ENCODE data around the gene S100A7.
A peak's percentile ranks its signal among the peaks of the same experiment; 100 is the strongest.
"Not testable (repeated sequence)": the region's sequence is repeated elsewhere in the genome, so short reads cannot be mapped to it uniquely, and the experiment has no call there.

Gene S100A7

GRCh38 chr1:153476491-153477093 is 16.1 kb upstream of the S100A7 start:
- ATAC-seq (no peak), DNase-seq (no peak)

DNA sequence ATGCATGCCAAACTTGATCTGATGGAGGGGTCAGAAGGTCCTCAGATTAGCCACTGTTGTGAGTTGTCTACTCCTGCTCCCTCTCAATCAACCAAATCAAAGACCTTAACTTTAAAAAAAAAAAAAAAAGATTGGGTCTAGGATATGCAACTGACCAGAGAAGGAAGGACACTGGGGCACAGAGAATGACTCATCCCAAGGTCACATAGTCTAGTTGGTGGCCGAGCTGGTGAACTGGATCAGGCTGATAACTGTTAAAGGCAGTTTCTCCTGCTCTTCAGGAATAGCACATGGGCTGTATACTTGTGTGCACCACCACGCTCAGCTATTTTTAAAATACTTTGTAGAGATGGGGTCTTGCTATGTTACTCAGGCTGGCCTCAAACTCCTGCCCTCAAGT is 14.8 kb upstream of the S100A7 start:
- no peak for DNase-seq
- ATAC-seq = no peak

- no peak for DNase-seq
- no peak for ATAC-seq
These were observed 13.9 kb upstream of the S100A7 start for GRCh38 chr1:153474347-153474746.

- DNase-seq (no peak), ATAC-seq (no peak)
These were observed 10.3 kb upstream of the S100A7 start for GRCh38 chr1:153470707-153471106.

- no peak for DNase-seq
- ATAC-seq = no peak
These were observed 6.5 kb upstream of the S100A7 start for GRCh38 chr1:153466908-153467307.

- peak; percentile 75 for DNase-seq
- peak; percentile 73 for ATAC-seq
These were observed 5.6 kb upstream of the S100A7 start for GRCh38 chr1:153465811-153466636.

DNA sequence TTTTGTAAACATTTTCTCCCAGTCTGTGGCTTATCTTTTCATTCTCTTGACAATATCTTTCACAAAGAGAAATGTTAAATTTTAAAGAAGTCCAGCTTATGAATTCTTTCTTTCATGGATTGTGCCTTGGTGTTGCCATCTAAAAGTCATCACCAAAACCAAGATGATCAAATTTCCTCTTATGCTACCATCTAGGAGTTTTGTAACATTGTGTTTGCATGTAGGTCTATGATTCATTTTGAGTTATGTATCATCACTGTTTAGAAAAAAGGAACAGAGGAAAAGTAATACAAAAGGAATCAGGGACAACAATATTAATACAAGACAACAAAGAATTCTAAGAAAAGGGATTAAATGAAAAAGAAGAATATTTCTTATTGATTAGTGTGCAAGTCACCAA is 2.3 kb upstream of the S100A7 start:
- ATAC-seq, DNase-seq: not testable (repeated sequence)

DNA sequence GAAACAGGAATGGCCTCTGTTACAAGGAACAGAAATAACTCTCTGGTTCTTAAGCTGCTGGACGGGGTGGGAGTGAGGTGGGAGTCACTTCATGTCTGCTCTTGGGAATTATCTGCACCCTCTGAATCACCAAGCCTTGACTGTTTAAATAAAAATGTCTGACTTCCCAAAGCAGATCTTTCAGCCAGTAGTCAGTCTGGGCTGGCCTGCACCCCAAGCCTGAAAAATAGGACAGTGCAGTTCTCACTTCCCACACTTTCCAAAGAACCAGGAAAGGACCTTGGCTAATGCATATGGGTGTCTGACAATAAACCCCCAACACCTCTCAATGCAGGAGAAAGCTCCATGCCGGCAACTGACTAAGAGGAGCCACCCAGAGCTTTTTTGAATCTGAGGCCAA is 796 bp downstream of the S100A7 start:
- DNase-seq (no peak), ATAC-seq (no peak)

- DNase-seq (no peak), ATAC-seq (no peak)
These were observed 4.1 kb downstream of the S100A7 start for GRCh38 chr1:153456396-153456795.

DNA sequence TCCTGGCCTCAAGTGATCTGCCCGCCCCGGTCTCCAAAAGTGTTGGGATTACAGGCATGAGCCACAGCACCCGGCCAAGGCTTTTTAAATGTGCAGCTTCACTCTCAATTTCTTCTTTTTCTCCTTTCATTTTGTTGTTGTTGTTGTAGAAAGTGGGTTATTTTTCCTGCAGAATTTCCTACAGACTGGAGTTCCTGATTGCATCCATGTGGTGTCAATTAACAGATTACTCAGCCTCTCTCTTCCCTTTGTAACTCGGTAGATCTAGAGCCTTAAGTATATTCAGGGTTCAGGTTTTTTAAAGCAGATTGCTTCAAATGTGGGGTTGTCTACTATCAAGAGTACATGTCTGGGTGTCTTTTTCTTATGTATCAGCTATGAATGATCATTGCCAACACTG is 11.6 kb downstream of the S100A7 start:
- ATAC-seq, DNase-seq: not testable (repeated sequence)

GRCh38 chr1:153447498-153448170 is 12.8 kb downstream of the S100A7 start:
- no peak for ATAC-seq
- no peak for DNase-seq

DNA sequence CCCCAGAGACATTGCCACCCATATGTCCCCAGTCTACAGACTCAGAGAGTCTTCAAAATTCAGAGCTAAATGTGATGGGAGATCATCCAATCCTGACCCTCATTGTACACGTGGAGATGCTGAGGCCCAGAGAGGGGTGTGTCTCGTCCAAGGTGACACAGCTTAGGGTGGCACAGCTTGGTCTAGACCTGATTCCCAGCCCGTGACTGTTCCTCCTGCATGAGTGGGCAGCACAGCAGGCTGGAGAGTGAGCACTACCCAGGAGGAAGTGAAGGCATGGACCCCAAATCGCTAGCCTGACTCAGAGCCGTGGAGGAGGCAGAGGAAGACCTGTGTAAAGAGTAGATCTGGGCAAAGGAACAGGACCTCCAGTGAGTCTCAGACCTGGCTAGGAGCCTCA is 16.4 kb downstream of the S100A7 start:
- ATAC-seq (no peak), DNase-seq (no peak)

DNA sequence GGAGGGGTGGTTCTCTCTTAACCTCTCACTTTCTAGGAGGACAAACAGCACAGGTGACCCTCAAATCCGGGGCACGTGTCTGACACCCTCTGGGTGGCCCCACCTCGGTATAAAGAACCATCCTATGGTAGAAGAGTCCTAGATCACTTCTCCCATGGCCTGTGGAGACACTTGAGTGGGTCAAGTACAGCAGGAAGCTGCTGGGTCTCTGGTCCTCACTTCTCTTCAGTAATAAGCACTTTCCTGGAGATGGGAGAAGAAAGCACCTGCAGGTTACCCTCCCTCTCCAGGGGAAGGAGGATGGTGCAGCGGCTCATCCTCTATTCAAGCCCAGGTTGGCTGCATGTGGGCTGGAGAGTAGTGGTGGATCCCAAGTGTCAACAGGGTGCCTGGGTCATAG is 17.0 kb downstream of the S100A7 start:
- ATAC-seq = no peak
- DNase-seq = no peak

- ATAC-seq (no peak), DNase-seq (no peak)
These were observed 19.2 kb downstream of the S100A7 start for GRCh38 chr1:153441238-153441755.

GRCh38 chr1:153439273-153439672 is 21.2 kb downstream of the S100A7 start:
- ATAC-seq = no peak
- no peak for DNase-seq

GRCh38 chr1:153438599-153438998 is 21.9 kb downstream of the S100A7 start:
- DNase-seq = no peak
- ATAC-seq = no peak

GRCh38 chr1:153437236-153437635 is 23.2 kb downstream of the S100A7 start:
- DNase-seq = no peak
- no peak for ATAC-seq

DNA sequence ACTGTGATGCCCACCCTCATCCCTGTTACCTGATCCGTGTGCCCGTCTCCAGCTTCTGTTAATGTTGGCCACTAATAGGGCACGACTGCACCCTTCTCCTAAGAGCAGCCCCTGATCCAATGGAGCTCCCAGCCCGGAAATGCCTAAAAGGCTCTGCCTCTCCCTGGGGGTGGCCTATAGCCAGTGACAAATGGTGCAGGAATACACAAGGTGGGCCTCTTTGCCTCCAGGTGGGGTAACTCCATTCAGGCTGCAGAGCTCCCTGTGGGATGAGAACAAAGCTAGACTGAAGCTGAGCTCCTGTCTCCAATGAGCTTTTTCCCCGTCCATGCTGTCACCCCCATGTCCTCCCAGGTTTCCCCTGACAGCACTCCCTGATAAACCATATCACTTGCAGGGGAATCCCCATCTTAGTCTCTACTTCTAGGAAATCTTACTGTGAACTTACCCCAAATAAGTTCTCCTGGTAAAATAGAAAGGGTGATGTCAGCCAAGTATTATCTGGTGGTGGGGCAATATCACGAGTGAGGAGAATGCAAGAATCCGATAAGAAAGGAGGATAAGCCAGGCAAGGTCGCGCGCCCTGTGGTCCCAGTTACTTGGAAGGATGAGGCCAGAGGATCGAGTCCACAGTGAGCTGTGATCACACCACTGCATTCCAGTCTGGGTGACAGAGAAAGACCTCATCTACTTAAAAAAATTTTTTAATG is 25.6 kb downstream of the S100A7 start:
- no peak for ATAC-seq

GRCh38 chr1:153432874-153433681 is 27.4 kb downstream of the S100A7 start:
- ATAC-seq (no peak), DNase-seq (no peak)

More for the DNA sequence above, 25.6 kb downstream of the S100A7 start:
- no peak for DNase-seq

GRCh38 chr1:153431928-153432327 is 28.5 kb downstream of the S100A7 start:
- no peak for DNase-seq
- no peak for ATAC-seq

- DNase-seq = no peak
These were observed 29.0 kb downstream of the S100A7 start for GRCh38 chr1:153431427-153431826.

More at GRCh38 chr1:153431427-153431826, 29.0 kb downstream of the S100A7 start:
- no peak for ATAC-seq

All from stimulated activated naive CD8-positive, alpha-beta T cell treated with anti-CD3 and anti-CD28 coated beads, Interleukin-15, Interleukin-2, amounts not matched to agents 100 U/mL and 50 U/mL, for 24 hours (primary cell).